Right kidney (tissue), 1 donor: ENCODE results near the gene TEX54.

Experiments
- DNase-seq: peaks from one replicate; pipeline ENCODE4 v3.0.0-alpha.2; 2016

Gene TEX54

DNA sequence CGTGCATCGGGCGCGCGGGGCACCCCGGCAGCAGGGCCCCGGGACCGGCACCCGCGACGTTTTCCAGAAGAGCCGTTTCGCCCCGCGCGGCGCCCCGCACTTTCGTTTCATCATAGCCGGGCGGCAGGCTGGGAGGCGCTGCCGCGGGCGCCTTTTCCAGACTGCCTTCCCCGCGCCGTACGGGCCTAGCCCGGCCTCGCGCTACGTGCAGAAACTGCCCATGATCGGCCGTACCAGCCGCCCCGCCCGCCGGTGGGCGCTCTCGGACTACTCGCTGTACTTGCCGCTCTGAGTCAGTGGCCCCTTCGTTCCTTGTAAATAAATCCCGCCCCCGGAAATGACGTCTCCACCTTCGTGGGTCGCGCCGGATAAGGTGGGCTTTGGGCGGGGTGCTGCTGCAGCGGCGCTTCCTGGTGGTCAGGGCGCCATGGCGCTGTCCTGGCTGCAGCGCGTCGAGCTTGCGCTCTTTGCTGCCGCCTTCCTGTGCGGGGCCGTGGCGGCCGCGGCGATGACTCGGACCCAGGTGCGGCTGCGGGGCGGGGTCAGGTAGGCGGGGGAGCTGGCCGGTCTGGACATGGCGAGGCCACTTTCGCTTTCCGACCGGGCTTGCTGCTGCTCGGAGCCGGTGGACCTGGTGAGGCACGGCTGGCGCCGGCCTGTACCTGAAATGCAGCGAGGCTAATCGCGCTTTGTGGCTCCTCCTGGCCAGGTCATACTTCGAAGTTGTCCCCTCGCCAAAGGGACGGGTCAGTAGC is 45.5 kb downstream of the TEX54 start, which contains the start of gene TMEM179B:
Gene TMEM179B (plus strand): TSS at position 398 of the 755 bp plus-strand sequence. CDS start 30 bp downstream, at position 428.
- DNase-seq = peak; percentile 96

DNA sequence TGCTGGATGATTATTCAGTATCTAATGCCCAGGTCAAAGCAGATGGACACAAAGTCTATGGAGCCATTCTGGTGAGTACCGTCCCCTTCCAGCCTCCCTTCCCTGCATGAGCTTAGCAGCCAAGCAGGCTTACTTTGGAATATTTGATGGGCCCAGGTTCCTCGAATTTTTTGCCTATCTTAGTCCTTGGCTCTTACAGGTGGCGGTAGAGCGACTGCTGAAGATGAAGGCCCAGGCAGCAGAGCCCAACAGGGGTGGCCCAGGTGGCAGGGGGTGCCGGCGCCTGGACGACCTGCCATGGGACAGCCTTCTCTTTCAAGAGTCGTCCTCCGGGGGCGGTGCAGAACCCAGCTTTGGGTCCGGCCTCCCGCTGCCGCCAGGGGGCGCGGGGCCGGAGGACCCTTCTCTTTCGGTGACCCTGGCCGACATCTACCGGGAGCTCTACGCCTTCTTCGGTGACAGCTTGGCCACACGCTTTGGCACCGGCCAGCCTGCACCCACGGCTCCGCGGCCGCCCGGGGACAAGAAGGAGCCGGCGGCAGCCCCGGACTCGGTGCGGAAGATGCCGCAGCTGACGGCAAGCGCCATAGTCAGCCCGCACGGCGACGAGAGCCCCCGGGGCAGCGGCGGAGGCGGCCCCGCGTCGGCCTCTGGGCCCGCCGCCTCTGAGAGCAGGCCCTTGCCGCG is 46.2 kb downstream of the TEX54 start:
- peak; percentile 92 for DNase-seq

- DNase-seq = no peak
Observed at GRCh38 chr11:62782753-62783152, 49.9 kb downstream of the TEX54 start.
